MM.1S (cell line): ENCODE results near the gene RNF220.

Experiments used
- EZH2 ChIP-seq: fragments of 300-600 bp; sonication (generic); optimal IDR thresholded peaks from 2 replicates; pipeline ENCODE3; 2017; ENCODE audit warnings: low read depth, mild to moderate bottlenecking, antibody characterized with exemption, low read length, mixed read lengths
- TF ChIP-seq, protein P1 (sequence below): fragments of 300-600 bp; sonication (generic); IDR thresholded peaks from 2 replicates; pipeline ENCODE4 v1.5.1; 2016; ENCODE audit warnings: antibody characterized with exemption, low read length, mixed read lengths

DNA sequence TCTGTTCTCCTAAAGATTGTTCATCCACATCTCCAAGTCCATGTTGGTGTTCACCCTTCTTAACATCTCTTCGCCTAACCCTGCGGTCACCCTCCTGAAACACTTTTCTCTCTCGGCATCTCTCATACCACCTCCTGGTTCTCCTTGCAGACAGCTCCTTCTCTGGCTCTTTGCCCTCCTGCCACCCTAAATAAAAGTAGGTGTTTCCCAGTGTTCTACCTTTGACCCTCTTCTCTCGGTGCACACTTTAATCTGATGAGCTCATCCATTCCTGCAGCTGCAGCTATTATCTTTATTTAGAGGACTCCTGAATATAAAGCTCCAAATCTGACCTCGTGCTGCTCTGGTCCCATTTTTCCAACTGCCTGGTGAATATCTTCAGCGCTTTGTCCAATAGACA, 142.3 kb downstream of the RNF220 start:
- TF ChIP-seq, protein P1, sequence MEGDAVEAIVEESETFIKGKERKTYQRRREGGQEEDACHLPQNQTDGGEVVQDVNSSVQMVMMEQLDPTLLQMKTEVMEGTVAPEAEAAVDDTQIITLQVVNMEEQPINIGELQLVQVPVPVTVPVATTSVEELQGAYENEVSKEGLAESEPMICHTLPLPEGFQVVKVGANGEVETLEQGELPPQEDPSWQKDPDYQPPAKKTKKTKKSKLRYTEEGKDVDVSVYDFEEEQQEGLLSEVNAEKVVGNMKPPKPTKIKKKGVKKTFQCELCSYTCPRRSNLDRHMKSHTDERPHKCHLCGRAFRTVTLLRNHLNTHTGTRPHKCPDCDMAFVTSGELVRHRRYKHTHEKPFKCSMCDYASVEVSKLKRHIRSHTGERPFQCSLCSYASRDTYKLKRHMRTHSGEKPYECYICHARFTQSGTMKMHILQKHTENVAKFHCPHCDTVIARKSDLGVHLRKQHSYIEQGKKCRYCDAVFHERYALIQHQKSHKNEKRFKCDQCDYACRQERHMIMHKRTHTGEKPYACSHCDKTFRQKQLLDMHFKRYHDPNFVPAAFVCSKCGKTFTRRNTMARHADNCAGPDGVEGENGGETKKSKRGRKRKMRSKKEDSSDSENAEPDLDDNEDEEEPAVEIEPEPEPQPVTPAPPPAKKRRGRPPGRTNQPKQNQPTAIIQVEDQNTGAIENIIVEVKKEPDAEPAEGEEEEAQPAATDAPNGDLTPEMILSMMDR = no peak
- TF ChIP-seq EZH2 = no peak
